Measurements from ENCODE around the gene GMPS.
"Not testable (repeated sequence)": the region's sequence is repeated elsewhere in the genome, so short reads cannot be mapped to it uniquely, and the experiment has no call there.

GMPS gene

GRCh38 chr3:155862290-155862982 lies 8.0 kb upstream of the GMPS start:
- not testable (repeated sequence) for H3K36me3 Mint-ChIP-seq, H3K4me3 Mint-ChIP-seq, H3K27ac Mint-ChIP-seq, H3K4me1 Mint-ChIP-seq, H3K27me3 Mint-ChIP-seq, ATAC-seq, H3K9me3 Mint-ChIP-seq

GRCh38 chr3:155863072-155863784 lies 7.2 kb upstream of the GMPS start:
- no peak overlapping the region for H3K27ac Mint-ChIP-seq
- no peaks in the 10 kb centered on the region for H3K27me3 Mint-ChIP-seq
- H3K4me1 Mint-ChIP-seq: no peaks in the 10 kb centered on the region
- ATAC-seq: no peak
- H3K36me3 Mint-ChIP-seq: no peaks in the 10 kb centered on the region
- H3K4me3 Mint-ChIP-seq: no peak overlapping the region
- no peaks in the 10 kb centered on the region for H3K9me3 Mint-ChIP-seq

GRCh38 chr3:155869691-155870090 lies 759 bp upstream of the GMPS start:
- Mint-ChIP-seq H3K4me3 (peak overlapping the region; percentile 97), H3K27ac (peak overlapping the region; percentile 88), H3K4me1 (peaks cover 24% of the 10 kb centered on the region)

GRCh38 chr3:155870945-155871745 lies 695 bp downstream of the GMPS start:
- peak; percentile 55 for ATAC-seq
- peak overlapping the region; percentile 88 for H3K27ac Mint-ChIP-seq

More at GRCh38 chr3:155869691-155870090, 759 bp upstream of the GMPS start:
- H3K27me3 Mint-ChIP-seq: no peaks in the 10 kb centered on the region
- no peak for ATAC-seq
- no peaks in the 10 kb centered on the region for H3K36me3 Mint-ChIP-seq
- no peaks in the 10 kb centered on the region for H3K9me3 Mint-ChIP-seq

GRCh38 chr3:155871746-155872158 lies 1.3 kb downstream of the GMPS start:
- Mint-ChIP-seq H3K9me3 (no peaks in the 10 kb centered on the region), H3K36me3 (no peaks in the 10 kb centered on the region), H3K4me1 (peaks cover 27% of the 10 kb centered on the region), H3K4me3 (peak overlapping the region; percentile 98), H3K27me3 (no peaks in the 10 kb centered on the region), H3K27ac (peak overlapping the region; percentile 88)
- no peak for ATAC-seq

More at GRCh38 chr3:155870945-155871745, 695 bp downstream of the GMPS start:
- H3K4me3 Mint-ChIP-seq: peak overlapping the region; percentile 98
- no peaks in the 10 kb centered on the region for H3K36me3 Mint-ChIP-seq
- H3K27me3 Mint-ChIP-seq: no peaks in the 10 kb centered on the region
- no peaks in the 10 kb centered on the region for H3K9me3 Mint-ChIP-seq
- peaks cover 27% of the 10 kb centered on the region for H3K4me1 Mint-ChIP-seq

- Mint-ChIP-seq H3K9me3 (no peaks in the 10 kb centered on the region), H3K36me3 (no peaks in the 10 kb centered on the region), H3K27ac (no peak overlapping the region), H3K4me3 (no peak overlapping the region), H3K4me1 (peaks cover 33% of the 10 kb centered on the region), H3K27me3 (no peaks in the 10 kb centered on the region)
- no peak for ATAC-seq
These were observed 2.6 kb downstream of the GMPS start for GRCh38 chr3:155872904-155873646.

- no peaks in the 10 kb centered on the region for H3K9me3 Mint-ChIP-seq
- no peak overlapping the region for H3K27ac Mint-ChIP-seq
- no peak overlapping the region for H3K4me3 Mint-ChIP-seq
- H3K4me1 Mint-ChIP-seq: peaks cover 43% of the 10 kb centered on the region
- no peak for ATAC-seq
- H3K27me3 Mint-ChIP-seq: no peaks in the 10 kb centered on the region
- no peaks in the 10 kb centered on the region for H3K36me3 Mint-ChIP-seq
These were observed 5.6 kb downstream of the GMPS start for GRCh38 chr3:155876037-155876436.

GRCh38 chr3:155876503-155876902 lies 6.1 kb downstream of the GMPS start:
- no peaks in the 10 kb centered on the region for H3K27me3 Mint-ChIP-seq
- H3K9me3 Mint-ChIP-seq: no peaks in the 10 kb centered on the region
- peaks cover 43% of the 10 kb centered on the region for H3K4me1 Mint-ChIP-seq
- ATAC-seq: no peak
- H3K27ac Mint-ChIP-seq: no peak overlapping the region
- no peaks in the 10 kb centered on the region for H3K36me3 Mint-ChIP-seq
- no peak overlapping the region for H3K4me3 Mint-ChIP-seq

- Mint-ChIP-seq H3K9me3 (no peaks in the 10 kb centered on the region), H3K36me3 (no peaks in the 10 kb centered on the region), H3K4me1 (peaks cover 39% of the 10 kb centered on the region), H3K27ac (no peak overlapping the region), H3K4me3 (no peak overlapping the region), H3K27me3 (no peaks in the 10 kb centered on the region)
- ATAC-seq: no peak
These were observed 9.8 kb downstream of the GMPS start for GRCh38 chr3:155880286-155880685.

- no peak for ATAC-seq
- Mint-ChIP-seq H3K9me3 (no peaks in the 10 kb centered on the region), H3K4me3 (no peak overlapping the region), H3K27ac (no peak overlapping the region), H3K27me3 (no peaks in the 10 kb centered on the region), H3K36me3 (no peaks in the 10 kb centered on the region), H3K4me1 (peaks cover 53% of the 10 kb centered on the region)
These were observed 13.8 kb downstream of the GMPS start for GRCh38 chr3:155884292-155884691.

GRCh38 chr3:155885292-155885691 lies 14.8 kb downstream of the GMPS start:
- H3K9me3 Mint-ChIP-seq: no peaks in the 10 kb centered on the region
- H3K27ac Mint-ChIP-seq: no peak overlapping the region
- H3K36me3 Mint-ChIP-seq: no peaks in the 10 kb centered on the region
- H3K4me3 Mint-ChIP-seq: no peak overlapping the region
- H3K27me3 Mint-ChIP-seq: no peaks in the 10 kb centered on the region
- ATAC-seq: no peak
- H3K4me1 Mint-ChIP-seq: peaks cover 53% of the 10 kb centered on the region

GRCh38 chr3:155886348-155886747 lies 15.9 kb downstream of the GMPS start:
- H3K4me3 Mint-ChIP-seq, H3K27me3 Mint-ChIP-seq, H3K27ac Mint-ChIP-seq, H3K36me3 Mint-ChIP-seq, H3K9me3 Mint-ChIP-seq, ATAC-seq: not testable (repeated sequence)
- peaks cover 55% of the 10 kb centered on the region for H3K4me1 Mint-ChIP-seq

- H3K9me3 Mint-ChIP-seq: no peaks in the 10 kb centered on the region
- no peak overlapping the region for H3K4me3 Mint-ChIP-seq
- ATAC-seq: no peak
- H3K36me3 Mint-ChIP-seq: no peaks in the 10 kb centered on the region
- no peaks in the 10 kb centered on the region for H3K27me3 Mint-ChIP-seq
- no peak overlapping the region for H3K27ac Mint-ChIP-seq
- H3K4me1 Mint-ChIP-seq: peaks cover 50% of the 10 kb centered on the region
These were observed 16.5 kb downstream of the GMPS start for GRCh38 chr3:155886915-155887314.

GRCh38 chr3:155889212-155889611 lies 18.8 kb downstream of the GMPS start:
- no peaks in the 10 kb centered on the region for H3K36me3 Mint-ChIP-seq
- H3K9me3 Mint-ChIP-seq: no peaks in the 10 kb centered on the region
- H3K4me3 Mint-ChIP-seq: no peak overlapping the region
- no peak for ATAC-seq
- no peaks in the 10 kb centered on the region for H3K27me3 Mint-ChIP-seq
- no peak overlapping the region for H3K27ac Mint-ChIP-seq
- H3K4me1 Mint-ChIP-seq: peaks cover 47% of the 10 kb centered on the region

- ATAC-seq: no peak
- H3K4me1 Mint-ChIP-seq: peaks cover 40% of the 10 kb centered on the region
- no peaks in the 10 kb centered on the region for H3K27me3 Mint-ChIP-seq
- peaks cover 7% of the 10 kb centered on the region for H3K36me3 Mint-ChIP-seq
- H3K4me3 Mint-ChIP-seq: no peak overlapping the region
- H3K9me3 Mint-ChIP-seq: no peaks in the 10 kb centered on the region
- no peak overlapping the region for H3K27ac Mint-ChIP-seq
These were observed 19.5 kb downstream of the GMPS start for GRCh38 chr3:155889952-155890351.
